HUES6 (cell line): ENCODE data around the gene EFHD2.

Source experiments
- H3K27ac ChIP-seq: 2 replicates; pipeline ENCODE4 v1.7.0; 2013; ENCODE audit warnings: low read depth, mild to moderate bottlenecking, low read length, inconsistent platforms
- H3K27me3 ChIP-seq: 2 replicates; pipeline ENCODE4 v1.6.1; 2013; ENCODE audit warnings: low read length; ENCODE audit not compliant: control insufficient read depth, insufficient read depth
- H3K36me3 ChIP-seq: 2 replicates; pipeline ENCODE4 v1.6.1; 2013; ENCODE audit warnings: low read length; ENCODE audit not compliant: control insufficient read depth, insufficient read depth
- H3K4me1 ChIP-seq: 2 replicates; pipeline ENCODE4 v1.6.1; 2013; ENCODE audit warnings: low read length; ENCODE audit not compliant: control insufficient read depth, insufficient read depth
- H3K4me3 ChIP-seq: 2 replicates; pipeline ENCODE4 v1.5.1; 2013; ENCODE audit warnings: low read depth, low read length
- H3K9ac ChIP-seq: one replicate; pipeline ENCODE4 v1.6.1; 2013; ENCODE audit warnings: mild to moderate bottlenecking, low read length
- H3K9me3 ChIP-seq: 2 replicates; pipeline ENCODE4 v1.6.1; 2013; ENCODE audit warnings: low read depth, low read length; ENCODE audit not compliant: control insufficient read depth, insufficient read depth

EFHD2 gene

DNA sequence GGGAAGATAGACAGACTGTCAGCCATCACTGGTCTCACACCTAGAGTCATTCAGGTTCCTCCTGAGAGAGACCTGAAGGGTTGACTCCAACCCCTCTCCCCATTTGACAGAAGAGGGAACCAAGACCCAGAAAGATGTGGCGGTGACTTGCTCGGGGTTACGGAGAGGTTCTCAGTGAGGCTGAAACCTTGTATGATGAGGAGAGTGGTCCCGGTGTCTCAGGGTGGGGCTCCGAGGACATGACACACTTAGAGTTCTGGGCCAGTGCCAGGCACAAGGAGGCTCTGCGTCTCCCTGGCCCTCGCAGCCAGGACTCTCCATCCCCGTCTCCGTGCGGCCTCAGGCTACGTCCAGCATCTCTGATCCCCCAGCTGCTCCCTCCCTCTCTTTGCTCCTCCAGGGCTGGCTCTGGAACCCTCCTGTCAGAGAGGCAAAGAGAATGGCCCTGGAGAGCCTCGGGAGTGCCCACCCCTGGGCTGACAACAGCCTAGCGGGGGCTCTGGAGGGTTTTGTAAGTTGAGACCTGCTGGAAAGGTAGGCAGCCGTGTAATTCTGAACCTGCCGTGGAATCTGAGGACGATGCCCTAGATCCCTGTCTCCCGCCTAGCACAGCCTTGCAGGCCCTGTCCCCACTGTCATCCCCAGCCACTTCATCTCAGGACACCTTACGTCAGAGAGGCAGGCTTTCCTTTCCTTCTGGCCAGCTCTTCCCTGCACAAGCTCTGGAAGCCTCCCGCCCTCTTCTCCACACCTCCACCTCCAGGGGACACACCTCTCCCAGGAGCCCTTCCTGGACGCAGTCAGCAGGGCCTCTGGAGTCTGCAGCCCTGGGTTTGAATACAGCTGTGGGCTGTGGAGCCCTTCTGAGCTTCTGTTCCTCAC is 4.1 kb downstream of the EFHD2 start:
- Histone ChIP-seq H3K9me3 (no peaks in the 10 kb centered on the region), H3K27me3 (peaks cover 22% of the 10 kb centered on the region), H3K4me3 (no peak overlapping the region), H3K4me1 (peaks cover 42% of the 10 kb centered on the region; the same call in 1 of the 2 replicates), H3K36me3 (no peaks in the 10 kb centered on the region), H3K9ac (no peak overlapping the region), H3K27ac (no peak overlapping the region)

DNA sequence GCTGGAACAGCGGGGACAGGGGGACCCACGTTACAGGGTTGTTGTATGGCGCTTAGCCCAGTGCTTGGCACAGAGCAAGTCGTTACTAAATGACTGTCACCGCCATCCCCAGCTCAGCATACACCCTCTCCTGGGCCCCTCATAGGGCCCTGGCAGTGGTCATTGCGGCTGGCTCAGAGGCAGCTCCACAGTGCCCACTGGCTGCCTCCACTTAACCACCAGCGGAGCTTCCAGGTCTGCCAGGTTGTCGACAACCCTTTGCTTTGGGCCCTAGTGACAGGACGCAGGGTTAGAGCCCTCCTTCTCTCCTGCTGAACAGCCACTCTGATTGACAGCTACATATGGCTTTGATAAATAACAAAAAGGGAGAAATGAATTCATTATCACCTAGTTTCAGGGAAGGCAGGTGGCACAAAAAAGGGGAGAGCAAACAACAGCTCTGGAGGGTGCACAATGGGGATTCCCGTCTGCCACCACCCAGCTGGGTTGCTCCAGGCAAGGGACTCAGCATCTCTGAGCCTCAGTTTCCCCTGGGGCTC is 4.8 kb downstream of the EFHD2 start:
- Histone ChIP-seq H3K9ac (no peak overlapping the region), H3K27ac (no peak overlapping the region), H3K27me3 (peaks cover 18% of the 10 kb centered on the region), H3K4me1 (peaks cover 40% of the 10 kb centered on the region; the same call in 1 of the 2 replicates), H3K9me3 (no peaks in the 10 kb centered on the region), H3K36me3 (no peaks in the 10 kb centered on the region), H3K4me3 (no peak overlapping the region)

DNA sequence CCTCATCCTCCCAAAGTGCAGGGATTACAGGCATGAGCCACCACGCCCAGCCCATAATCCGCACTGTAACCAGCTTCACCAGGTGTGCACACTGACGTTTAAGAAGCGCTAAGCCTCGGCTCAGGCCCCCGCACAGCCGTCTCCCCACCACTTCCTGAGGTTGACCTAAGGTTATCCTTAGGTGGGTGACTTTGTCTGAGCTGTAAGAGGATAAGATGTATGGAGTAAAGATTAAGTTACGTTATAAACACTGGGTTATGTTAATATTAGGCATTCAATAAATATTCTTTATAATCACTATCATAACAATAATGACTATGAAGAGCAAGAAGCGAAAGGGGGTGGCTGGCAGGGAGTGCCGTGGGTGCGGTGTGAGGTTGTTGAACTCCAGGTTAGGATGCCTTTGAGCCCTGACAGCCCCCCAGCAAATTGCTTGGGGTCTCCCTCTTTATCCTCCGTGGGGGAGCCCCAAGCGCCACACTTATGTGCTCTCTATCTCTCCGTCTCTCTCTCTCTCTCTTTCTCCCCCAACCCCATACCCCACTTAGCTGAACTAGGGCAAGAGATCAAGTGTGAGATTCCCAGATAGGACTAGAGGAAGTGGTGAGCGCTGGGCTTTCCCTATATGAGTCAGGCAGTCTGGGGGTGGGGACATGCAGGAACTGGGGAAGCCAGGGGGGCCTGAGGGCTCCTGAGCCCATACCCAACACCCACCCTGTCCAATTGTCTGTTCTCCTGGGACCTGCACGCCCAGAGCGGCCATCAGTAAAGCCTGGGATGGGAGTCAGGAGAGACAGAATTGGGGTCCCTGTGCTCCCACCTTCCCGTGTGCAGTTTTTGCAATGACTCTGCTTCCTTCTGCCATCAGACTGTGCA is 7.6 kb downstream of the EFHD2 start:
- Histone ChIP-seq H3K4me1 (peaks cover 26% of the 10 kb centered on the region; the same call in 1 of the 2 replicates), H3K36me3 (no peaks in the 10 kb centered on the region), H3K27me3 (no peaks in the 10 kb centered on the region), H3K9me3 (peaks cover 4% of the 10 kb centered on the region; the same call in 1 of the 2 replicates), H3K9ac (no peak overlapping the region), H3K27ac (no peak overlapping the region), H3K4me3 (no peak overlapping the region)

DNA sequence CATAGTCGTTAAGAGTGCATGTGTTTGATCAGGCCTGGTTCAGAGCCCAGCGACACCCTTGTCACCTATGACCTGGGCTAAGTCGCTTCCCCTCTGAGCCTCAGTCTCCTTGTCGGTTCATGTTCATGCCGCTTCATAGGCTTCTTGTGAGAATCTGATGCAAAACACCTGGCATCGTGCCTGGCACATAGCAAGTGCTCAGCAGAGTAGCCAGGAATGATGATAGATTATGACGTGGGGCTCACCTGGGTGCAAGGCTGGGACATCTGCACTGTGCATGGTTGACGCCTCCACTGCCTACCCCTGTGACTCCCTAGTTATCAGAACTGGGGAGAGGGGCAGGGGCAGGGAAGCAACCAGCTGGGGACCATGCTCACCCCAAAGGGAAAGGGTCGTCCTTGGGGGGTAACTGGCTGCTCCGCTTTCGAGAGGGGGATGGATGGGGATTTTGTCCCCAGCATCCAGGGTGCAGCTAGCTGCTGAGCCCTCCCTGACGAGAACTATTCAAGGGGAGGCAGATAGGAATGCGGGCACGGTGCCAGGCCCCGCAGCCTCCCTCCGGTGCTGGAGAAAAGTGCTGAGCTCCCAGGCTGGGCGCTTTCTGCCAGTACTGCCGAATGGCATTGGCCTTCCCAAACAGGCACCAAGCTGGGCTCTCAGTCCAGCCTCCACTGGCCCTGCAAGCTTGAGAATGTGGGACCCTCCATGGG is 9.3 kb downstream of the EFHD2 start:
- peaks cover 18% of the 10 kb centered on the region; the same call in 1 of the 2 replicates for H3K4me1 ChIP-seq

DNA sequence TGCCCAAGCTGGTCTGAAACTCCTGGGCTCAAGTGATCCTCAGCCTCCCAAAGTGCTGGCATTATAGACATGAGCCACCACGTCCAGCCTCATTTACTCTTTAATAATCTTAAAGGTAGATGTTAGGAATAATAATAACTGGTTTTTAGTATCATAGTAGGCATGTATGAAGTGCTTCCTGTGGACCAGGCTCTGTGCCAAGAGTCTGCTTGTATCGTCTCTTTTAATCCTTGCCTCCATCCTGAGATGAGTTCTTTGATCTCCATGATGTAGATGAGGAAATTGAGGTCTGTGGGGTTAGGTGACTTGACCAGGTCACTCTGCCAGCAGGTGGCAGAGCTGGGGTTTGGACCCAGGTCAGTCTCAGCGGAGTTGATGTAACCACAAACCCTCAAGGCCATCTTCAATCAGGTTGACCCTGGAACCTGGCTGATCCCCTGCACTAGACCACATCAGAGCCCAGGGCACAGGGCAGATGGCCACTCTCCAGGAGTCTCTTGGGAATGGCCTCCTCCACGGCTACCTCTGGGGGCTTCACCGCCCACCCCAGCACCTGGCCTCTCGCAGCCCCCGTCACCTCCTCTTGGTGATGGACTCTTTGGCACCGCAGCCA is 11.3 kb downstream of the EFHD2 start:
- Histone ChIP-seq H3K4me1 (peaks cover 14% of the 10 kb centered on the region; the same call in 1 of the 2 replicates), H3K36me3 (no peaks in the 10 kb centered on the region), H3K27ac (no peak overlapping the region)

More for the DNA sequence above, 9.3 kb downstream of the EFHD2 start:
- no peaks in the 10 kb centered on the region for H3K36me3 ChIP-seq
- peaks cover 4% of the 10 kb centered on the region; the same call in 1 of the 2 replicates for H3K9me3 ChIP-seq
- H3K9ac ChIP-seq: no peak overlapping the region
- no peaks in the 10 kb centered on the region for H3K27me3 ChIP-seq
- H3K27ac ChIP-seq: no peak overlapping the region
- no peak overlapping the region for H3K4me3 ChIP-seq

DNA sequence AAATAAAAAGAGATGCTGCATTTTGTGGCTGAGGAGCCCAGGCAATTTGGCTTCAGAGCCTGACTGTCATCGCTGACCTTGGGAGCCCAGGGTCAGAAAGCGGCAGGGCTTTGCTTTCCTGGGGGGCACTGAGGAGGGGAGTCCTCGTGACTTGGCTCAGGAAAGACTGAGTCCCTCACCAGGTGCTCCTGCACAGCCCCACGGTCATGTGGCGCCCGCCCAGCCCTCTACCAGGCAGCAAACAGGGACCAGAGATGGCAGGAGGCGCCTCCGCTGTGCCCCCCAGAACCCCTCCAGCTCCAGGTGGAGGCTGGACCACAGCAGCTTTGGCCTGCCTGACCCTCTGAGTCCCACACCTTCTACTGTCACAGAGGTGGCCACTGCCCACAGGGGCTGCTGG is 13.2 kb downstream of the EFHD2 start:
- H3K9me3 ChIP-seq: peaks cover 4% of the 10 kb centered on the region; the same call in 1 of the 2 replicates
- no peak overlapping the region for H3K4me3 ChIP-seq
- no peaks in the 10 kb centered on the region for H3K27me3 ChIP-seq
- no peak overlapping the region for H3K9ac ChIP-seq
- no peak overlapping the region for H3K27ac ChIP-seq
- peaks cover 15% of the 10 kb centered on the region for H3K4me1 ChIP-seq
- H3K36me3 ChIP-seq: no peaks in the 10 kb centered on the region

More for the DNA sequence above, 11.3 kb downstream of the EFHD2 start:
- Histone ChIP-seq H3K9ac (no peak overlapping the region), H3K27me3 (no peaks in the 10 kb centered on the region), H3K4me3 (no peak overlapping the region), H3K9me3 (peaks cover 4% of the 10 kb centered on the region; the same call in 1 of the 2 replicates)

DNA sequence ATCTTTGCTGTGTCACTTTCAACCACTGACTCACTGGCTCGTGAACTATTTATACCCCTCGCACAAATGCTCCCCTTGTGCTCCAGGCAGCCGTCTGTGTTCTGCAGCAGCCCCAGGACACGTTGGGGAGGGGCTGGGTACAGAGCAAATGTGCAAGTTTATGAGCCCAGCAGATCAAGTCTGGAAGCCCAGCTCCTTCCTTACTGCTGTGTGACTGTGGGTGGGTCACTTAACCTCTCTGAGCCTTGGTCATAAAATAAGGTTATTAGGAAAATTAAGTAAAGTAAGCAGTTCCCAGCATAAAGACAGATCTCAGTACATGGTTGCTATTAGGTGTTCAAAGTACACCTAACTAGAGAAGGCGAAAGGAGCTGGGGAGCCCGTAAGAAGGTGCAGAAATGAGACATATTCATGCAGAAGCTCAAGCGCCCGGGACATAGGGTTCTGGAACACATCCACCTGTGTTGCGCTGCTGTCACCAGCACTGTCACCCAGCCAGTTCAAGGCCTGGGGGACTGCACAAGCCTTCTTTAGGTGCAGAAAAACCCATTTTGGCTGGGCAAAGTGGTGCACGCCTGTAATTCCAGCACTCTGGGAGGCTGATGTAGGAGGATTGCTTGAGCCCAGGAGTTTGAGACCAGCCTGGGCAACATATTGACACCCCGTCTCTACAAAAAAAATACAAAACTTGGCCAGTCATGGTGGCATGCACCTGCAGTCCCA is 13.8 kb downstream of the EFHD2 start:
- no peaks in the 10 kb centered on the region for H3K27me3 ChIP-seq
- H3K4me3 ChIP-seq: no peak overlapping the region
- H3K4me1 ChIP-seq: peaks cover 15% of the 10 kb centered on the region
- peaks cover 4% of the 10 kb centered on the region; the same call in 1 of the 2 replicates for H3K9me3 ChIP-seq
- no peak overlapping the region for H3K27ac ChIP-seq
- no peak overlapping the region for H3K9ac ChIP-seq
- H3K36me3 ChIP-seq: no peaks in the 10 kb centered on the region

DNA sequence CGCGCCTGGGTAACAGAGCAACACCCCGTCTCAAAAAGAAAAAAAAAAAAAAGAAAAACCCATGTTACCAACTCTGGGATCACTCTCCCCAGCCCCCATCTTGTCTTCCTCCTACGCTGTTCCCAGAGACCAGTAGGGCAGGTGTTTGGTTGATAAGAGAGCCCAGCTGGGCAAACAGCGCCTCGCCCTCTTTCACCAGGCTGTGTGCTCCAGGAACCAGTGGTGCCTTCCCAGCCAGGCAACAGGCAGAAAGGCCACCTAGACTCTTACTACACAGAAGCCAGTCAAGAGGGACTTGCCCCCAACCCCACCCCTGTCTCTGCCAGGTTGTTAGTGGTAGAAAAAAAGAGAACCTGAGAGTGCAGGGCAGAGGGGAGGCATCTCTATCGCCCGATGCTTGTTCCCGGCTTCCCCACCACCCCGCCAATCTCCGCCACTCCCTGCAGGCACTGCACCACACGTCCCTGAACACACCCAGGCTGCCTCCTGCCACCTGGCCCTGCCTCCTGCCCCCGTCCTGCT is 14.5 kb downstream of the EFHD2 start:
- no peaks in the 10 kb centered on the region for H3K36me3 ChIP-seq
- no peak overlapping the region for H3K9ac ChIP-seq
- peaks cover 4% of the 10 kb centered on the region; the same call in 1 of the 2 replicates for H3K9me3 ChIP-seq
- H3K27ac ChIP-seq: no peak overlapping the region
- H3K27me3 ChIP-seq: no peaks in the 10 kb centered on the region
- no peak overlapping the region for H3K4me3 ChIP-seq
- peaks cover 15% of the 10 kb centered on the region for H3K4me1 ChIP-seq

DNA sequence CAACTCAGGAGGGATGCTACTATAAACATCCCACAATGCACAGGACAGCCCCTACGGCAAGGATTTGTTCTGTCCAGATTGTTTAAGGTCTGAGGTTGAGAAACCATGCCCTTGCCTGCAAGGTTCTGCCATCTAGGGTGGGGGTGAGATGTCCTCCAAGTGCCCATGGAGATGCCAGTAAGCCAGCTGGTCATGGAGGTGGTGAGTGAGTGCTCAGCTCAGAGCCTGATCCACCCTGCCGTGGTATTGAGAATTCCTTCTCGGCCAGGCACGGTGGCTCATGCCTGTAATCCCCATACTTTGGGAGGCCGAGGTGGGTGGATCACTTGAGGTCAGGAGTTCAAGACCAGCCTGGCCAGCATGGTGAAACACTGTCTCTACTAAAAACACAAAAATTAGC is 15.3 kb downstream of the EFHD2 start:
- Histone ChIP-seq H3K9ac (no peak overlapping the region), H3K36me3 (no peaks in the 10 kb centered on the region), H3K4me3 (no peak overlapping the region), H3K4me1 (peaks cover 15% of the 10 kb centered on the region), H3K9me3 (peaks cover 4% of the 10 kb centered on the region; the same call in 1 of the 2 replicates), H3K27me3 (no peaks in the 10 kb centered on the region), H3K27ac (no peak overlapping the region)
